Activated CD4-positive, alpha-beta T cell treated with anti-CD3 and anti-CD28 coated beads, Interleukin-2, amount 50 U/mL, for 48 hours (primary cell): Measurements from ENCODE around the gene NMNAT1.
"Not testable (repeated sequence)": the region's sequence is repeated elsewhere in the genome, so short reads cannot be mapped to it uniquely, and the experiment has no call there.

Experiments
- DNase-seq, 2 experiments: peaks; one replicate each; pipeline ENCODE4 v3.0.0-alpha.2; 2020

NMNAT1 gene

DNA sequence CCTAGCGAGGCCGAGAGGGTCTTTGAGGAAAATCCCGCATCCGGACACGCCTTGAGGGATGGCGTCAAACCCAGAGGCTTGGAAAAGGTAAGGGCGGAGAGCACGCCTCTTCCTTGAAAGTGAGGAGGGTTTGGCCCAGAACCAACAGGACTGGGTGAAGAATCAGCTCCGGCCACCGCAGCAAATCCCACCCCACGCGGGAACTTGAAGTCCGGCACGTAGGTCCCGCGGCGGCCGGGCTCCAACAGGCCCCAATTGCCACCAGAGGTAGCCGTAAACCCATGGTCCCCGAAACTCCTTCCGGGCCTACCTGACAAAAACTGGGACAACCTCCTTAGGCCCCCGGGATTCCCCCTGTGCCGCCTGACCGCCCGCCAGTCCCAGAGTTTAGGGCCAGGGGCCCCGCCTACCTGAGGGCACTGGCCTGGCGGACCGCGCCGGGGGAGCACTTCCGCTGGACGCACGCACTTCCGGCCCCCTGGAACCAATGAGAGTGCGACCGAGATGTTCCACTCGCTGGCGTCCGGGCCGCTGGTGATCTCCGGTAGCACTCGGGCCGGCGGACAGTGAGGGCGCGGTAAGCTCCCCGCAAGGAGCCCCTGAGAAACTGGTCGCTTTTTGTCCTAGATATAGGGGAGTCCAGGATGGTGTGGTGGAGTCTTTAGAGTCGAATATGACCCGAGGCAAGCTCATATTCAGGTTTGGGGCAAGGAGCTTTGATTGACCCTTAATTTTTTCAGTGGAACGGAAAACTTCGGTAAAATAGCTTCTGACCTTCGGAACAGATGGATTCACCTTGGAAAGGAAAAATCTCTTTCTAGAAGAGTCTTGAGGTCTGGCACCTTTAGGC is at the start of gene NMNAT1, which contains the start of gene LZIC:
Gene NMNAT1 (plus strand): TSS at position 537 of the 850 bp plus-strand sequence. CDS start 28,599 bp downstream, outside the sequence.
Gene LZIC (minus strand): TSS at position 453 of the 850 bp plus-strand sequence. CDS start 6,772 bp downstream, outside the sequence.
- DNase-seq: peak; percentile 91 to 95

DNA sequence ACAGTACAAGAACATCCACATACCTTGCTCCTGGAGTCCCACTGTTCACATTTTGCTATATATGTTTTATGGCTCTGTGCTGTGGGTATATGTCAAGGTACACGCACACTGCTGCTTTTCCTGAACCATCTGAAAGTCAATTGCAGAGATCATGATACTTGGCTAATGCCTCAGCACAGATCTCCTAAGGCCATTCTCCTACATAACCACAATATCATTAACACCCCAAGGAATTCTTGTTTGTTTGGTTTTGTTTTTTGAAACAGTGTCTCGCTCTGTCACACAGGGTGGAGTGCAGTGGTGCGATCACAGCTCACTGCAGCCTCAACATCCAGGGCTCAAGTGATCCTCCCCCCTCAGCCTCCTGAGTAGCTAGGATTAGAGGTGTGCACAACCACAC is 49.2 kb upstream of the NMNAT1 start:
- DNase-seq: no peak

DNA sequence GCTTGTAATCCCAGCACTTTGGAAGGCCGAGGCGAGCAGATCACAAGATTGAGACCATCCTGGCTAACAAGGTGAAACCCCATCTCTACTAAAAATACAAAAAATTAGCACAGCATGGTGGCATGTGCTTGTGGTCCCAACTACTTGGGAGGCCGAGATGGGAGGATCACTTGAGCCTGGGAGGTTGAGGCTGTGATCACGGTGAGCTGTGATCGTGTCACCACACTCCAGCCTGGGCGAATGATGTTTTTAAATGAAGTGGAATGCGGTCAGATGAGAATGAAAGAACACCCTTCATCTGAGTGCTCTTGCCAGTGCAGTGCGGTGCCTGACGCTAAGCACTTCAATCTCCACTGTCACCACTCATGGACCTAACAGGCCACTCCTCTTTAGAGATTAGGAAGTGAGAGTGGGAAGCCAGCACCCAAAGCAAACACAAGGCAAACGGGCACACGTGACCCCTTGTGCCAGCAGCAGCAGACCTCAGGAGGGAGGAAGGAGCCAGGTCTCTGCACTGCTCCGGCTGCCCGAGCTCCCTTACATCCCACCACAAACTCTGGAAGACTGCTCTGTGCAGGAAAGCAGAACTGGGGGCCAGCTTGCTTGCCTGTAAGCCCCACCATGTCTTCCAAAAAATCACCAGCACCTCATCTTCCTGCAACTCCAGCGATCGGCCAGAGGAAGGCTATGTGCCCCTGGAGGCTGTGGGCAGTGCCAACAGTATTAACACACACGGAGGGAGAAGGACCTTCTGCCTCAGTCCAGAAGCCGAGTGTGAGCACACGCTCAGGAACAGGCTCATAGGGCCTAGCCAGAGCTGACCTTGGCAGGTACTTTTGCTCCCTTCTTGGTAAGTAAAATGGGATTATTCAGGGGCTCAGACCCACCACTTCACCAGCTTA is 42.9 kb upstream of the NMNAT1 start:
- no peak for DNase-seq

DNA sequence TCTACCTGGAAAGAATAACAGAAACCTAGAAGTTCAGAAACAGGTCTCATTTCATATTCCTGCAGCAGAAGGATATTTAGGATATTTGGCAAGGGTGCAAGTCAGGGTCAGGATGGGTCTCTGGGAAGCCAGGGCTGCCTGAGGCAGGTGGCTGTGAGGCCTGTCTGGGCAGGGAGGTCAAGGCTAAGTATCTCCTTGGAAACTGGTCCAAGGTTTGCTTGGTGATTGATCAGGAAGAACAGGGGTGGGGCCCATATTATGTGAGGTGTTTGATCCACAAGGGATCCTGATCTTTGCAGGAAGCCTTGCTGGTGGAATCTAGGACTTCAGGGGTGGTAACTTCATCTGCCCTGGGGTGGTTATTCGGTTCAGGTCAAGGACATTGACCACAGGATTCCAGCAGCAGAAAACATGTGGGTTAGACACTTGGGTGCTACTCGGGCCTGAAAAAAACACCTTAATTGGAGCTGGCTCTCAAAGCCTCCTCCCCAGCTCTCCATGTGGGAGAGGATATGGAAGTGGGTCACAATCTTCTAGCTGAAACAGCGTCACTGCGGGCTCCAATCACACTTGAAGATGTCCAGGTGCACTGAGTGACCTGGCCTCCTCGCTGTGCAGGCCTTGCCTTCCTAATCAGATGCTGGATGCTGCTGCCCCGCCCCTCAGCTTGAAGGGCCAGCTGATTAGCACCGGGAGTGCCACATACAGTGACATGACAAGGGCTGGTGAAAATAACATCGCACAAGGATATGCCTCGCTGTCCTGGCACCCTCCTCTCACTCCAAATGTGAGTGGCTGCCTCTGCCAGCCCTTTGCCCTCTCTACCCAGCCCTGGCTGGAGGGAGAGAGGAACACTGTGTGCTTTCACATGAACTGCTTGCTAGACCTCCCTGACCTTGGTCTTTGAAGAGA is 41.9 kb upstream of the NMNAT1 start:
- DNase-seq: no peak

DNA sequence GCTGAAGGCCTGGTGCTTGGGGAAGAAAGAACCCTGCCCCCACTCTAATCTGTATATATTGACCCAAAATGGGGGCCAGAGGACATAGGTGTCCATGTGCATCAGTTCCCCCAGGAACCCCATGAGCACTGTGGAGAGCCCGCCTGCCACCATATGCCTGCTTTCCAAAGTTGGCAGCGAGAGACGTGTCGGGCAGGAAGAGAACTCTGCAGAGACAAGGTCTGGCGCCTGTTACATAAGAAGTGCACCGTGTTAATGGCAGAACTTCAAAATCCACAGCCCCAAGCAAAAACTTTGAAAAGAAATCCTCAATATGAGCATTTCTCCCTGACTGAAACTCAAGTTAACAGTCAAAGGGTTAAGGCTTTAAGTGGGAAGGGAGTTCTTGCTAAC is 41.2 kb upstream of the NMNAT1 start:
- no peak for DNase-seq

DNA sequence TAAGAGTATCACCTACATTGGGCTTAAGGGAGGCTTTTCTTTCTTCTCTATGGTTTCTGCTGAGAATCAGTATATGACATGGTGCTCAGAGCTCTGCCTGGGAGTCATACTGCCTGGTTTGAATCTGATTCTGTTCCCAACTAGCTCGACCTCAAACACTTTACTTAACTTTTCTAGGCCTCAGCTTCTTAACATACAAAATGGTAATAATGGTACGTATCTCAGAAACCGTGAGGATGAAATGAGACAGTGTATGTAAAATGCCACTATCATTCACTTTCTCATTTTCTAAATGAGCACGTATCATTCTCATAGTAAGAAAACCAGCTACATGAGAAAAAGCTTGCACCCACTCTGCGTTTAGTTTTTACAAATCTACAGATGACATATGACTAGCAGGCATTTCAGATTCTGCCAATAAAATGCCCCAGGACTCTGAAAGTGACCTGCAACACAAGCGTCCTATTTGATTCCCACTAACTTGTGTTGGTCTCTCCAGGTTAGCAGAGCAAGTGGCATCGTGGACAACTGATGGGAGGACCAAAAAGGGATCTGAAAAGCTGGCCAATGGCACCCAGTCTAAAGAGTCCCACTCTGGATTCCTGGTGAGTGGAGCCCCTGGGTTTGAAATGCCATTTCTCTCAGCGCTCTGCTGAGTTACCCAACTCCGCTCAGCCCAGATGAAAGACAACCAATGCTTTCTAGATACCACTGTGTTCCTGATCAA is 39.3 kb upstream of the NMNAT1 start:
- peak; percentile 33 to 49 for DNase-seq

DNA sequence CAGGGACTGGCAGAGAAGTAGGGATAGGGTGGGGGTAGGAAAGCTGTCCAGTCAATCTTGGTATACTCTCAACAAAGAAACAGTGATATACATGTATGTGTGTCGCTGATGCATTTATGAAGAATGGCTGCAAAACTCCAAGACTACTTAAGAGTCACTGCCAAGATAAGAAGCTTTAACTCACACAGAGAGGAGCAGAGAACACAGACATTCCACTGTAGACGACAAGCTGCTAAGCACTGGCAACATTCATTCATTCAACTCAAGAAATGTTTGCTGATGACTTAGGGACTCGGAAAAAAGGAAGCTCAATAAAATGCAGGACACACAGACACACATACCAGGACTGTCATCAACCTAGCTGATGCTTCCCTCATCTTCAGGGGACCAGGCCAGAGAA is 38.7 kb upstream of the NMNAT1 start:
- DNase-seq: no peak

DNA sequence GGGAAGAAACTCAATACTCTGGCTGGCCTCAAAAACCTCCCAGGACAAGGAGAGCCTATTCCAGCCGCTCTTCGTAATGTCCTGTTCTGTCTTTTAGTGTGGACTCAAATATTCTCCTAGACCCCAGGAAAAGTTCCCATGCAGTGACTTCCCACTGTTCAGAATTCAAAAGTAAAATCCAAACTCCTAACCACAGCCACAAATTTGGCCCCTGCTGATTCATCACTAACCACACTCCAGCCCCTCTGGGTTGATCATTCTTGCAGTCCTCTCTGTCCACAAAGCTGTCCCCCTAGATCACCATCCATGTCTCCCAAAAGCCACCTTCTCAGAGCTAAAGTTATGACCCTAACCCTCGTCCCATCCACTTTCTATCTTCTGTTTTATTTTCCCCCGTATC is 38.3 kb upstream of the NMNAT1 start:
- no peak for DNase-seq

DNA sequence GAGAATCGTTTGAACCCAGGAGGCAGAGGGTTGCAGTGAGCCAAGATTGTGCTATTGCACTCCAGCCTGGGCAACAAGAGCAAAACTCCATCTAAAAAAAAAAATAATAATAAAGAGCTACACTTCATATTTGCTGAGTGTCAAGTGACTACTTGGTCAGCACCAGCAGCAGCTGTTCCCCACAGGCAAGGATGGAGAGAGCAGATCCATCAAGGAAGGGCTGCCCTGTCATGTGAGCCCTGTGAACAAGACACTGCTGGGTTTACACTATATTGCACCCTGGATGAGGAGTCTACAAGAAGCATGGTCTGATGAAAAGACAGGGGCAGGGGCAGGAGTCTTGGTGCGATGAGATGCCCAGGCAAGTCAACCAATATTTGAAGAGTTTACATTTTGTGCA is 36.8 kb upstream of the NMNAT1 start:
- DNase-seq: no peak

DNA sequence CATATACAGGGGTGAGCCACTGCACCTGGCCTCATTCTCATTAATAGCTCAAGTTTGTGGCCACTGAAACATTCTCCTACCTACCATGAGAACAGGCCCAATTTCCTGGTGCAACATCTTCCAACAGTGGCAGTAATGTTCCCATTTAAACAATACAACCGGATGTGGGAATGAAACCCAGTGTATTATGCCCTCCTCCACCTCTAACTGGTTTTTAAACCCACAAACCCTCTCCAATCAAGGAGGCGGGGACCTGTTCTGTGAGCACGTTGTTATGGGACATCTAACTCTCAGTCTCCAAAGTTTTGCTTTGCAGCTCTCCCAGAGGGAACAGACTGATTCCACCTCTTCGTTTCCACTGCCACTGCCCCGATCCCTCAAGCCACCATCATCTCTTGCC is 35.8 kb upstream of the NMNAT1 start:
- DNase-seq: no peak

DNA sequence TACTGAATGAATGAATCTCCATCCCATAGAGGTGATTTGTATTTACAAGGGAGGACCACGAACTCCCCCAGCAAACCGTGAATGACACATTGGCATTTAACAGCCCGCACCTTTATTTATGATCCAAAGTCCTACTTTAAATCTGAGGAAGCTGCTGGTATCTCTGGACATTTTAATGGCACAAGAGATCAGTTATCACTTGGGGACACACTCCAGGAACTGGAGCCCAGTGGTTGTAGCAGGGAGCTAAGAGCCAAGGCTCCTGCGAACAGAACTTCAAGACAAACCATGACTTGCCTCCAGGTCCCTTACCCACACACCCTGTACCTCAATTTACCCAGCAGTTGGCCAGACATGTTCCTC is 34.4 kb upstream of the NMNAT1 start:
- no peak for DNase-seq

DNA sequence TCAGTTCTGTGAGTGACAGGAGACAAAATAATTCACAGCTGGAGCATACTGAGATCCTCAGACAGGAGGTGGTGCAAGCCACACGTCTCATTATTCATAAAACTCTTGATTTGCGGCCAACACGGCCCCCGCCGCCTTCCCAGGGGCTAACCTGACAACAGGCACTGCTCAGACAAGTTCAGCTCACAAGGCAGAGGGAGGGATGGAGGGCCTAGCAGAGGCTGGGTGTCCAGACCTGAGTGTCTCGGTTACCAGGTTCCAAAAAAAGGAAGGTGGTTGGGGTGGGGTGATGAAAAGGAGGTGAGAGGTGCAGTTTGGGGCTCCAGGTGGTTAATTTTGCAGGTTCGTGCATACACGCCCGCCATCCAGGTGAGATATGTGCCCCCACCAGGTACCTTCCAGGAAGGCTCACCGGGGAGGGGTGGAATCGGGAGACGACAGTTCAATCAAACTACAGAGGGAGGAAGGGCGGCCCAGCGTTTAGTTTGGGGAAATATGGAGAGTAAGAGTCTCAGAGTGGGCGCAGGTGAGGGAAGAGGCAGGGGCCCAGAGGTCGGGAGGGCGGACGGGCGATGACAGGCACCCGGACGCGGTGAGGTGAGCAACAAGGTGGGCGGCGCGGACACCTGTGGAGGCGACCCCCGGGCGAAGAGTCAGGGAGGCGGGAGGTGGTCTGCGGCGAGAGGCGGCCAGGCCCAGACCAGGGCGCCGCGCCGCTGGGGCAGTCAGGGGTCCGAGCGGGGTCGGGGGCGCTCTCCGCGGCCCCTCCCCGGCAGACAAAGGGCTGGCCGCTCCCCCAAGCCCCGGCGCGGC is 33.8 kb upstream of the NMNAT1 start:
- DNase-seq: peak; percentile 62 to 67

DNA sequence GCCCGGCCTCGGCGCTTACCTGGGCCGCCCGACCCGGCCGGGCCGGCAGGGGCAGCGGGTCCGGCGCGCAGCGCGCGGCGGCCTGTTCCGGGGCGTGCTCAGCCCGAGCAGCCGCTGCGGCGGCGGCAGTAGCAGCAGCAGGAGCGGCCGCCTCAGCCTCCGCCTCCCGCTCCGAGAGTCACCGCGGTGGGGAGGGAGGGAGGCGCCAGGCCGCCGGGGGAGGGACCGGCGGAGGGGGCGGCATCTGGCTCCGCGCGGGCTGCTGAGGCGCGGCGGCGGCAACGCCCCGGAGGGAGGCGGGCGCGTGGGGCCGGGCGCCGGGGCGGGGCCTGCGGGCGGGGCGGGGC is 33.2 kb upstream of the NMNAT1 start, which contains the start of gene CTNNBIP1:
Gene CTNNBIP1 (minus strand): TSS at position 194 of the 347 bp plus-strand sequence. CDS start 38,205 bp downstream, outside the sequence.
- no peak for DNase-seq

DNA sequence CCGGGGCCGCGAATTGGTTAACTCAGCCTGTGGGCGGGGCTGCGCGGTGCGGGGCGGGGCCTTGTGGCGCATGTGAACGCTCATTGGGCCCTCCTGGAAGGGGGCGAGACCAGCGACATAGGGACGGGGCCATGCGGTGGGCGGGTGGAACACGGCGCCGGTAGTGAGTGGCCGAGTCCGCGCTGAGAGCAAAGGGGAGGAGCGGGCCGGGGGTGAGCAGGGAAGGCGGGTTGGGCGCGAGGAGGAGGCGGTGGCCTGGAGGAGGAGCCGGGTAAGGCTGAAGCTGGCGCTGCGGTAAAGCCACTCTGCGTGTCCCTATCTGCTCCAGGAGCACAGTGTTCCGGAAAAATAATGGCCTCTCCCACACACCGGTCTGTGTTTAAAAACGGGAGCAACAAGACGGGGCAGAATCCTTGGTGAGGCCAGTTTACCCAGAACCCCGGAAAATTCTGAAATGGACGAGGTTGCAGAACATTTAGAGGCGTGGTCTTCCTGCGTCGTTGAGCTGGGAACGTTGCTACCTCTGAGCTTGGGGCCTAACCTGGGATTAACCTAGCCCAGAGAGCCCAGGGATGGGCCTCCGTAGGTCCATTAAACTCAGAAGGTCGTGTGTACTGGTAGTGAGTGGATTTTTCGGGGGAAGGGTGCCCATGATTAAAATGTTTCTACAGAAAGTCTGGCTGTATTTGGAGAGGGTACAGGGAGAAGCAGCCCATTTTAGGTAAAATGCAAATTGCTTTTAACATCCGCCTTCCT is 32.7 kb upstream of the NMNAT1 start:
- peak; percentile 100 for DNase-seq

DNA sequence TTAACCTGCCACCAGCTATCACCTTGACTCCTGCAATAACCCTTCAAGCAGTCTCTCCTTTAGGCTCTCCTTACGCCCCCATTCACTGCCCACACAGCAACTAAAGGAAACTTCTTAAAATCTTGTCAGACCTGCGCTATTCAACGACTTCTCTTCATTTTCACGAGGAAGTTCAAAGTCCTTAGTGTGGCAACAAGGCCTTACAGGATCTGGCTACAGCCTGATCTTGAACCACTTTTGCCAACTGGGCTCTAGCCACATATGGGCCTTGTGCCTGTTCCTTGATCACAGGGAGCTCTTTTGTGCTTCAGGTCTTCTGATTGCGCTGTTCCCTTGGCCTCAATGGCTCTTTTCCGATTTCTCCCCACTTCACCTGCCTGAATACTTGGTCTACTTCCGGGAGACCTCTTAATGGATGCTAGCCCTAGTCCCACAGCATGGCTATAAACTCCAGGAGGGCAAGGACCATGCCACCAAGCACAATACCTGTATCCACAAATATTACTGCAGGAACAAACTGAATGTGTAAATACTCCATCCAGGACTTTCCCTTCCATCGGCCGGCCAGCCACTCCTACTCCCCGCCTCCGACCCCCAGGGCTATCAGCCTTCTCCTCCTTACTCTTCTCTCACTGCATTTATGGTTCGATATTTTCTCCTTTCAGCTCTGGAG is 30.9 kb upstream of the NMNAT1 start:
- no peak for DNase-seq

DNA sequence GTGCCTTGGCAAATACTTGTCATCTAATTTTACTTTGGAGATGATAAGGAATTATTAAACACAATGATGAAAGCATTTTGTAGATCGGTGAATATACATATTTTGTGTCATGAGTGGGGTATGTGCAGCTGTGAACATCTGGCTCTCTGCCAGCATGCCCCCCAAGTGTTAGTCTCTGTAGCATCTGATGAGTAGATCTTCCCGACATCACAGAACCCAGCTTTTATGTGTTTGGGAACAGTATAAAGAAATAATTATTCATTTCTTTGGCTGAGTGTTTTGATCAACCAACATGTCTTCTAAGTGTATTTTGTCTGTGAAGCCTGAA is 28.7 kb upstream of the NMNAT1 start:
- DNase-seq: no peak

DNA sequence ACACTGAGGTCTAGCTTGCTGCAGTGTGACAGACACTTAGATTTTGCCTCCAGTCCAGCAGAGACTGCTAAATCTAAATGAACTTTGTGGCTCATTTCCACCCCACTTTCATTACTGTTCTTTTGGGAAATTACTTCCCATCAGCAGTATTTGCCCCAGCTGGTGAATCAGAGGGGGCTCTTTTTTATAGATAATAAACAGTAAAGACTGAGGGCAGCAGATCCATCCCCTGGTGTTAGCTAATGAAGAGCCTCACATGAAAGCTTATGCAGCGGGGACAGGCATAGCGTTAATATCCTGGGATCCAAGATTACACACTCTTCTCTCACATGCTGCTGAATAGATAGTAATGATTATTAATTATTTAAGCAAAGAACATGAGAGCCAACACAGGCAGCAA is 26.8 kb upstream of the NMNAT1 start:
- DNase-seq: no peak

DNA sequence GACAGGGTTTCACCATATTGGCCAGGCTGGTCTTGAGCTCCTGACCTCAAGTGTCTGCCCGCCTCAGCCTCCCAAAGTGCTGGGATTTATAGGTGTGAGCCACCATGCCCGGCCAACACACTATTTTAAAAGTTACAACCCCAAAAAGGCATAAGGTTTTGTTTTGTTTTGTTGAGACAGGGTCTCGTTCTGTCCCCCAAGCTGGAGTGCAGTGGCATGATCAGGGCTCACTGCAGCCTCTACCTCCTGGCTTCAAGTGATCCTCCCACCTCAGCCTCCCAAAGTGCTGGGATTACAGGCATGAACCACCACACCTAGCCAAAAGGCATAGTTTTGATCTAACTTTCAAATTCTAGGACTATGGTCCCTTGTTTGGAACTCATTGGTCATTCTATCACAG is 25.8 kb upstream of the NMNAT1 start:
- DNase-seq: not testable (repeated sequence)

DNA sequence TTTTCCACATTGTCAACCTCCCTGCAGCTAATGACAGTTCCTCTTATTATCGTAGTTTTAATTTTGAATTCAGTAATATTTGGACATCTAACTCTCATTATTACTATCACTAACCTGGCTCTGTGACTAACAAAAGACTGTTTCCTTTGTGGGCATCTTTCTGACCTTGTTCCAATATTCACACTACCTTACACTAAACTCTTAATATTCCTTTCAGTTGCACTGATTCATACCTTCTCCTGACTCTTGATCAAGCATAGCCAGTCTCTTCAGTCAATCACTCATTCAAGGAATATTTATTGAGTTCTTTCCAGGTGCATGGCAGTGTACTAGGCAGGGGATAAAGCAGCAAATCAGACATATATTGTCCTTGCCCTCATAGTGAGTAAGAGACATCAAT is 25.4 kb upstream of the NMNAT1 start:
- DNase-seq: no peak

DNA sequence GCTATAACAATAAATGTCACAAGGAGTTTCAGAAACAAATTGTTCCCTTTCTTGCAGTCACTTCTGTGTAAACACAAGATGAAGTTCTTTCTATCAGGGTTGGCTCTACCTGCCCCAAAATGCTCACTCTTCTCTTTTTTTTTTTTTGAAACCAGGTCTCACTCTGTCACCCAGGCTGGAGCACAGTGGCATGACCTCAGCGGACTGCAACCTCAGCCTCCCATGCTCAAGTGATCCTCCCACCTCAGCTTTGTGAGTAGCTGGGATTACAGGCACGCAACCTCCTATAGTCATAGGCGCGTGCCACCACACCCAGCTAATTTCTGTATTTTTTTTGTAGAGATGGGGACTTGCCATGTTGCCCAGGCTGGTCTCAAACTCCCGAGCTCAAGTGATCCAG is 22.7 kb upstream of the NMNAT1 start:
- no peak for DNase-seq
